Measurements from ENCODE around the gene KRTAP20-3.

GRCh38 chr21:30623362-30623761, 19.3 kb upstream of the KRTAP20-3 start:
- no peak for TF ChIP-seq CTCF (IDR thresholded peaks at IDR 0.05; ENCODE audit: extremely low read depth in 1 of 2, insufficient read depth in 1 of 2, low read depth in 1 of 2, low read length in 2 of 2)
- TF ChIP-seq POLR2A (IDR thresholded peaks at IDR 0.05; ENCODE audit: low read depth, low read length), result no peak
- TF ChIP-seq POLR2AphosphoS5 (IDR thresholded peaks at IDR 0.05; ENCODE audit: insufficient read depth, low read depth, low read length), result no peak
- TF ChIP-seq MYC (IDR thresholded peaks at IDR 0.05; ENCODE audit: low read depth, low read length), result no peak
- TF ChIP-seq EZH2 (IDR thresholded peaks at IDR 0.05; ENCODE audit: borderline replicate concordance, low read depth, low read length, severe bottlenecking), result no peak
